HL-60 (cell line): Measurements from ENCODE around the gene SPATA3.

Experiments used
- TF ChIP-seq, protein P1 (sequence below): IDR thresholded peaks from one replicate; pipeline ENCODE4 v1.5.1; 2011; ENCODE audit warnings: low read length, control low read depth, inconsistent platforms; ENCODE audit not compliant: insufficient read depth
- TF ChIP-seq, protein P2 (sequence below): IDR thresholded peaks from 2 replicates; pipeline ENCODE4 v1.6.1; 2012; ENCODE audit warnings: low read depth; ENCODE audit not compliant: insufficient replicate concordance

DNA sequence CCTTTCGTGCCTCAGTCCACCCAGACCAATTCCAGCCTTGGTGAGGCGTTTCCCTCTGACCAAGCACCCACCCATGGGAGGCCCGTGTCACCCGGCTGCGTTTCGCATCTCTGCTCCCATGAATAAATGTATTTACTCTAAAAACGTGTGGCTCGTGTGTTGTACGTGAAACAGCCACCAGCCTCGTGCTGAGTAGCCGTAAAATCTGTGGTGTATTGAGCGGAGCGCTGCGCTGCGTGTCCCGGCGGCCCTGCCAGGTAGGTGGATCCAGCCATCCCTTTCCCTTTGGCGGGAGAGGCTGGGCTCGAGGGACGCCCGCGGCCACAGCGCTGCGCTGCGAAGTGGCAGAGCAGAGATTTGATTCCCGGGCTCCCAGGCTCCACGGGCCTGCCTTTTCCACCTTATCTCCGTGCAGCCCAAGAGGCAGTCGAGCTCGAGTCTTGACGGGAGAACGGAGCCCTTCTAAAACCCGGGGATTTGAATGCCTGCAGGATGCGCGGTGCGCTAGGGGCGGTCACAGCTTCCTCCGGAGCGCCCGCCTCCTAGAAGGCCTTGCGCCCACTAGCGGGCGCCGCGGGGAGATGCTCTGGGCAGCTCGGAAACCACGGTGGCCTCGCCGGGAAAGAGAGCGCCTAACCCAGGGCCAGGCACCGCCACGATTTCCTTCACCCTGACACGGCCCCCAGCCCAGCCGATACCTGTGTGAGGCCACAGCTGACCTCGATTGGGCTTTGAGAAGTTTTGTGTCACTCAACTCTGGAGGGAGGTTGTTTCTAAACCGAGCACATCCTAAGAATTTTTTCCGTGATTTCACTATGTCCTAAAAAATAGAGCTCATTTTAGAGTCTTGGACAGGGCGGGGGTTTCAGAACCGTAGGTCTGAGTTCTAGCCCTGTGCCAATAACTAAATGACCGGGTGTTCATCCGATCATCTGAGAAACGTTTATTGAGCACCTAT is 56.9 kb downstream of the SPATA3 start:
- TF ChIP-seq, protein P1, sequence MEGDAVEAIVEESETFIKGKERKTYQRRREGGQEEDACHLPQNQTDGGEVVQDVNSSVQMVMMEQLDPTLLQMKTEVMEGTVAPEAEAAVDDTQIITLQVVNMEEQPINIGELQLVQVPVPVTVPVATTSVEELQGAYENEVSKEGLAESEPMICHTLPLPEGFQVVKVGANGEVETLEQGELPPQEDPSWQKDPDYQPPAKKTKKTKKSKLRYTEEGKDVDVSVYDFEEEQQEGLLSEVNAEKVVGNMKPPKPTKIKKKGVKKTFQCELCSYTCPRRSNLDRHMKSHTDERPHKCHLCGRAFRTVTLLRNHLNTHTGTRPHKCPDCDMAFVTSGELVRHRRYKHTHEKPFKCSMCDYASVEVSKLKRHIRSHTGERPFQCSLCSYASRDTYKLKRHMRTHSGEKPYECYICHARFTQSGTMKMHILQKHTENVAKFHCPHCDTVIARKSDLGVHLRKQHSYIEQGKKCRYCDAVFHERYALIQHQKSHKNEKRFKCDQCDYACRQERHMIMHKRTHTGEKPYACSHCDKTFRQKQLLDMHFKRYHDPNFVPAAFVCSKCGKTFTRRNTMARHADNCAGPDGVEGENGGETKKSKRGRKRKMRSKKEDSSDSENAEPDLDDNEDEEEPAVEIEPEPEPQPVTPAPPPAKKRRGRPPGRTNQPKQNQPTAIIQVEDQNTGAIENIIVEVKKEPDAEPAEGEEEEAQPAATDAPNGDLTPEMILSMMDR, result peak; percentile 69
- TF ChIP-seq, protein P2, sequence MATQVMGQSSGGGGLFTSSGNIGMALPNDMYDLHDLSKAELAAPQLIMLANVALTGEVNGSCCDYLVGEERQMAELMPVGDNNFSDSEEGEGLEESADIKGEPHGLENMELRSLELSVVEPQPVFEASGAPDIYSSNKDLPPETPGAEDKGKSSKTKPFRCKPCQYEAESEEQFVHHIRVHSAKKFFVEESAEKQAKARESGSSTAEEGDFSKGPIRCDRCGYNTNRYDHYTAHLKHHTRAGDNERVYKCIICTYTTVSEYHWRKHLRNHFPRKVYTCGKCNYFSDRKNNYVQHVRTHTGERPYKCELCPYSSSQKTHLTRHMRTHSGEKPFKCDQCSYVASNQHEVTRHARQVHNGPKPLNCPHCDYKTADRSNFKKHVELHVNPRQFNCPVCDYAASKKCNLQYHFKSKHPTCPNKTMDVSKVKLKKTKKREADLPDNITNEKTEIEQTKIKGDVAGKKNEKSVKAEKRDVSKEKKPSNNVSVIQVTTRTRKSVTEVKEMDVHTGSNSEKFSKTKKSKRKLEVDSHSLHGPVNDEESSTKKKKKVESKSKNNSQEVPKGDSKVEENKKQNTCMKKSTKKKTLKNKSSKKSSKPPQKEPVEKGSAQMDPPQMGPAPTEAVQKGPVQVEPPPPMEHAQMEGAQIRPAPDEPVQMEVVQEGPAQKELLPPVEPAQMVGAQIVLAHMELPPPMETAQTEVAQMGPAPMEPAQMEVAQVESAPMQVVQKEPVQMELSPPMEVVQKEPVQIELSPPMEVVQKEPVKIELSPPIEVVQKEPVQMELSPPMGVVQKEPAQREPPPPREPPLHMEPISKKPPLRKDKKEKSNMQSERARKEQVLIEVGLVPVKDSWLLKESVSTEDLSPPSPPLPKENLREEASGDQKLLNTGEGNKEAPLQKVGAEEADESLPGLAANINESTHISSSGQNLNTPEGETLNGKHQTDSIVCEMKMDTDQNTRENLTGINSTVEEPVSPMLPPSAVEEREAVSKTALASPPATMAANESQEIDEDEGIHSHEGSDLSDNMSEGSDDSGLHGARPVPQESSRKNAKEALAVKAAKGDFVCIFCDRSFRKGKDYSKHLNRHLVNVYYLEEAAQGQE, result no peak
